SK-N-SH treated with all-trans-retinoic acid at 6 μM for 48 hours (cell line): ENCODE results near the gene RASL11B.

ENCODE experiments used
- ATAC-seq: fragments of 200-7000 bp; cut with Tn5 transposase; 3 replicates; pipeline ENCODE4 v1.9.1; 2020; ENCODE audit warnings: mild to moderate bottlenecking, moderate library complexity
- ARNTL ChIP-seq: fragments of 450-650 bp; formaldehyde crosslinking; IDR thresholded peaks from 2 replicates; pipeline ENCODE4 v1.5.0; 2020; ENCODE audit warnings: low read depth, mild to moderate bottlenecking, moderate library complexity, borderline replicate concordance
- BACH2 ChIP-seq: fragments of 250-450 bp; sonication (Bioruptor Pico); IDR thresholded peaks from 2 replicates; pipeline ENCODE4 v1.9.0; 2021; ENCODE audit warnings: mild to moderate bottlenecking, borderline replicate concordance
- CSDC2 ChIP-seq: fragments of 250-450 bp; sonication (Bioruptor Pico); IDR thresholded peaks from 2 replicates; pipeline ENCODE4 v1.5.0; 2020; ENCODE audit warnings: mild to moderate bottlenecking, moderate library complexity
- ESRRG ChIP-seq: fragments of 250-450 bp; sonication (Bioruptor Pico); IDR thresholded peaks from 2 replicates; pipeline ENCODE4 v1.6.1; 2021; ENCODE audit warnings: mild to moderate bottlenecking
- GLIS3 ChIP-seq: fragments of 250-450 bp; sonication (Bioruptor Pico); IDR thresholded peaks from 2 replicates; pipeline ENCODE4 v1.5.0; 2020; ENCODE audit warnings: mild to moderate bottlenecking, moderate library complexity
- ISL1 ChIP-seq: fragments of 250-450 bp; sonication (Bioruptor Pico); IDR thresholded peaks from 2 replicates; pipeline ENCODE4 v2.1.2; 2022; ENCODE audit warnings: mild to moderate bottlenecking, moderate library complexity
- OSR1 ChIP-seq: fragments of 250-450 bp; sonication (Bioruptor Pico); IDR thresholded peaks from 2 replicates; pipeline ENCODE4 v1.8.0; 2022; ENCODE audit warnings: moderate library complexity, mild to moderate bottlenecking, inconsistent platforms
- PPARA ChIP-seq: fragments of 250-450 bp; sonication (Bioruptor Pico); IDR thresholded peaks from 2 replicates; pipeline ENCODE4 v1.5.0; 2020; ENCODE audit warnings: mild to moderate bottlenecking, borderline replicate concordance
- RARB ChIP-seq: fragments of 250-450 bp; sonication (Bioruptor Pico); IDR thresholded peaks from 2 replicates; pipeline ENCODE4 v1.8.0; 2021; ENCODE audit warnings: mild to moderate bottlenecking, moderate library complexity
- SNAI2 ChIP-seq: fragments of 250-450 bp; sonication (Bioruptor Pico); IDR thresholded peaks from 2 replicates; pipeline ENCODE4 v1.5.0; 2020; ENCODE audit warnings: mild to moderate bottlenecking, moderate library complexity
- TCF4 ChIP-seq: fragments of 250-450 bp; sonication (Bioruptor Pico); IDR thresholded peaks from 2 replicates; pipeline ENCODE4 v1.8.0; 2021; ENCODE audit warnings: mild to moderate bottlenecking, moderate library complexity, borderline replicate concordance
- ZC3H10 ChIP-seq: fragments of 250-450 bp; sonication (Bioruptor Pico); IDR thresholded peaks from 2 replicates; pipeline ENCODE4 v1.5.1; 2021; ENCODE audit warnings: mild to moderate bottlenecking, moderate library complexity
- ZFP30 ChIP-seq: fragments of 450-650 bp; formaldehyde crosslinking; IDR thresholded peaks from 2 replicates; pipeline ENCODE4 v1.5.0; 2022; ENCODE audit warnings: mild to moderate bottlenecking, moderate library complexity
- ZNF70 ChIP-seq: fragments of 450-650 bp; formaldehyde crosslinking; IDR thresholded peaks from 2 replicates; pipeline ENCODE4 v1.5.0; 2020; ENCODE audit warnings: mild to moderate bottlenecking, moderate library complexity
- ZNF8 ChIP-seq: fragments of 450-650 bp; formaldehyde crosslinking; IDR thresholded peaks from 2 replicates; pipeline ENCODE4 v1.5.0; 2020; ENCODE audit warnings: mild to moderate bottlenecking, moderate library complexity
- TF ChIP-seq, protein P1 (sequence below): fragments of 250-450 bp; sonication (Bioruptor Pico); IDR thresholded peaks from 2 replicates; pipeline ENCODE4 v1.5.1; 2020; ENCODE audit warnings: low read depth, mild to moderate bottlenecking, moderate library complexity
- TF ChIP-seq, protein P2 (sequence below): fragments of 250-450 bp; sonication (Bioruptor Pico); IDR thresholded peaks from 2 replicates; pipeline ENCODE4 v1.5.1; 2021; ENCODE audit warnings: mild to moderate bottlenecking, moderate library complexity
- TF ChIP-seq, protein P3 (sequence below): fragments of 250-450 bp; sonication (Bioruptor Pico); IDR thresholded peaks from 2 replicates; pipeline ENCODE4 v1.8.0; 2021; ENCODE audit warnings: low read depth, mild to moderate bottlenecking, moderate library complexity, borderline replicate concordance
- TF ChIP-seq, protein P4 (sequence below): fragments of 250-450 bp; sonication (Bioruptor Pico); IDR thresholded peaks from 2 replicates; pipeline ENCODE4 v1.8.0; 2020; ENCODE audit warnings: mild to moderate bottlenecking, moderate library complexity, borderline replicate concordance
- TF ChIP-seq, protein P5 (sequence below): fragments of 250-450 bp; sonication (Bioruptor Pico); IDR thresholded peaks from 2 replicates; pipeline ENCODE4 v1.5.0; 2020; ENCODE audit warnings: mild to moderate bottlenecking, moderate library complexity

RASL11B gene

DNA sequence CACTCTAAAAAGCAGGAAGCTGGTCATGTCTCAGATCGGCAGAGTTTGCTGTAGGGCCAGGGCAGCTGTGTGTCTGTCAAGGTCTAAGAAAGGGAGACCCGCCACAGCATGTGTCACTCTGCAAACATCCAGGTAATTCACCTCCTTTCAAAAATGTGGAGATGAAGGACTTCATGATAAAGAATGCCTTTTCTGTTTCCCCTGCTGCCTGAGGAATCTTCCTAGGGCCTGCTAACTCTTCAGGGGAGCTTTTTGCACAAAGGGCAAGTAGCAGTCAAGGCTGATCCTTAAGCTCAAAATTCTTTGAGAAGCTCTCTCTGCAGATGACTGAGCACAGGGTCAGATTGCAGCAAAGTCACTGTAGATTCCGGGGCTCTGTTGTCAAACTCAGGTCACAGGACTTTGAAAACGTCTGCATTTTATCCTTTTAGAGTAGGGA lies 21.1 kb downstream of the RASL11B start:
- TF ChIP-seq, protein P1, sequence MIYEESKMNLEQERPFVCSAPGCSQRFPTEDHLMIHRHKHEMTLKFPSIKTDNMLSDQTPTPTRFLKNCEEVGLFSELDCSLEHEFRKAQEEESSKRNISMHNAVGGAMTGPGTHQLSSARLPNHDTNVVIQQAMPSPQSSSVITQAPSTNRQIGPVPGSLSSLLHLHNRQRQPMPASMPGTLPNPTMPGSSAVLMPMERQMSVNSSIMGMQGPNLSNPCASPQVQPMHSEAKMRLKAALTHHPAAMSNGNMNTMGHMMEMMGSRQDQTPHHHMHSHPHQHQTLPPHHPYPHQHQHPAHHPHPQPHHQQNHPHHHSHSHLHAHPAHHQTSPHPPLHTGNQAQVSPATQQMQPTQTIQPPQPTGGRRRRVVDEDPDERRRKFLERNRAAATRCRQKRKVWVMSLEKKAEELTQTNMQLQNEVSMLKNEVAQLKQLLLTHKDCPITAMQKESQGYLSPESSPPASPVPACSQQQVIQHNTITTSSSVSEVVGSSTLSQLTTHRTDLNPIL: no peak
- no peak for TF ChIP-seq TCF4 (CRISPR knock-in tag)
- no peak for TF ChIP-seq GLIS3 (CRISPR knock-in tag)
- no peak for TF ChIP-seq ISL1 (CRISPR knock-in tag)
- TF ChIP-seq, protein P2, sequence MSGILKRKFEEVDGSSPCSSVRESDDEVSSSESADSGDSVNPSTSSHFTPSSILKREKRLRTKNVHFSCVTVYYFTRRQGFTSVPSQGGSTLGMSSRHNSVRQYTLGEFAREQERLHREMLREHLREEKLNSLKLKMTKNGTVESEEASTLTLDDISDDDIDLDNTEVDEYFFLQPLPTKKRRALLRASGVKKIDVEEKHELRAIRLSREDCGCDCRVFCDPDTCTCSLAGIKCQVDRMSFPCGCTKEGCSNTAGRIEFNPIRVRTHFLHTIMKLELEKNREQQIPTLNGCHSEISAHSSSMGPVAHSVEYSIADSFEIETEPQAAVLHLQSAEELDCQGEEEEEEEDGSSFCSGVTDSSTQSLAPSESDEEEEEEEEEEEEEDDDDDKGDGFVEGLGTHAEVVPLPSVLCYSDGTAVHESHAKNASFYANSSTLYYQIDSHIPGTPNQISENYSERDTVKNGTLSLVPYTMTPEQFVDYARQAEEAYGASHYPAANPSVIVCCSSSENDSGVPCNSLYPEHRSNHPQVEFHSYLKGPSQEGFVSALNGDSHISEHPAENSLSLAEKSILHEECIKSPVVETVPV (CRISPR knock-in tag): no peak
- no peak for ATAC-seq

DNA sequence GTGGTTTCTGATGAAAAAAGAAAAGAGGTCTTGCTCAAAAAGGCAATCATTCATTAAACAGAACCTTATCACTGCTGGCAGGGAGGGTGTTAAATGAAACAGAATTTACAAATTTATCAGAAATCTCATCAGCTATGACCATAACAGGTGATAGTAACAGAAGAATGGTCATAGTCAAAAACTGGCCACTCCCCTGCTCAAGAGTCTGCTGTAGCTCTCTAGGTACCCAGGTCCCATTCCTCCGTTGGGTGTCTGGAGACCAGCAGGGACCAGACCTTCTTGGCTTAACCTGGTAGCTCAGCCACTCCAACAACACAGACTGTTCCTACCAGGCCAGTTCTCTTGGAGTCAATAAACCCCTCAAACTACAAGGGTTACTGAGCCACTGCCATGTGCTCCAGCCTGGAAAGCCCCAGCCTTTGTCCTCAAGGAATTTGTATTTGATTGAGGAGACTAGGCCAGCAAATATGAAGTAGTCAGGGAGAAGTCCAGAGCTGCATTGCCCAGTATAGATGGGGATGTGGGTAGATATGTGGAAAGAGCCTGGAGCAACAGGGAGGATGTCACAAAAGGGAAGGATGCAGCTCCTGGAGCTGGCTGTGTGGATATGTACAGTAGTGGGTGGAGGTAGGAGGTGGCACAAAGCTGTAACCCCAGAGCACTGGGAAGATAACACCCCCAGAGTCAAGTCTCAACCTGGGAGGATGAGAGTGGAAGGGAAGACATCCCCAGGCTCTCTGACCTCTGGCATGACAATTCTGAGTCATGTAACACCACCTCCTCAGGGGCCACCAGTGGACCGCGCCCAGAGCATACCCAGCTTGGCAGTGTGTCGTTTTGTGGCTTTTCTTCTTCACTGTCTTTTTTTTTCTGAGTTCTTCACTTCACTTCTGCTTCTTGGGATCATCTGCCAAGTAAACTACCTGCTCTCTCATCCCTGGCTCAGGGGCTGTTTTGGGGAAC lies 21.9 kb downstream of the RASL11B start:
- no peak for TF ChIP-seq BACH2
- TF ChIP-seq GLIS3 (CRISPR knock-in tag): no peak
- TF ChIP-seq, protein P3, sequence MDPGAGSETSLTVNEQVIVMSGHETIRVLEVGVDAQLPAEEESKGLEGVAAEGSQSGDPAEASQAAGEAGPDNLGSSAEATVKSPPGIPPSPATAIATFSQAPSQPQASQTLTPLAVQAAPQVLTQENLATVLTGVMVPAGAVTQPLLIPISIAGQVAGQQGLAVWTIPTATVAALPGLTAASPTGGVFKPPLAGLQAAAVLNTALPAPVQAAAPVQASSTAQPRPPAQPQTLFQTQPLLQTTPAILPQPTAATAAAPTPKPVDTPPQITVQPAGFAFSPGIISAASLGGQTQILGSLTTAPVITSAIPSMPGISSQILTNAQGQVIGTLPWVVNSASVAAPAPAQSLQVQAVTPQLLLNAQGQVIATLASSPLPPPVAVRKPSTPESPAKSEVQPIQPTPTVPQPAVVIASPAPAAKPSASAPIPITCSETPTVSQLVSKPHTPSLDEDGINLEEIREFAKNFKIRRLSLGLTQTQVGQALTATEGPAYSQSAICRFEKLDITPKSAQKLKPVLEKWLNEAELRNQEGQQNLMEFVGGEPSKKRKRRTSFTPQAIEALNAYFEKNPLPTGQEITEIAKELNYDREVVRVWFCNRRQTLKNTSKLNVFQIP (CRISPR knock-in tag): no peak
- TF ChIP-seq, protein P2 (CRISPR knock-in tag): no peak
- no peak for TF ChIP-seq ARNTL (CRISPR knock-in tag)
- no peak for TF ChIP-seq TCF4 (CRISPR knock-in tag)
- TF ChIP-seq OSR1 (CRISPR knock-in tag): no peak
- TF ChIP-seq ZFP30 (CRISPR knock-in tag): no peak
- no peak for TF ChIP-seq PPARA (CRISPR knock-in tag)
- no peak for TF ChIP-seq ZNF70 (CRISPR knock-in tag)
- no peak for TF ChIP-seq CSDC2 (CRISPR knock-in tag)
- TF ChIP-seq ZNF8: no peak
- TF ChIP-seq ZC3H10 (CRISPR knock-in tag): no peak
- TF ChIP-seq ESRRG (CRISPR knock-in tag): no peak
- TF ChIP-seq RARB (CRISPR knock-in tag): no peak
- TF ChIP-seq, protein P4, sequence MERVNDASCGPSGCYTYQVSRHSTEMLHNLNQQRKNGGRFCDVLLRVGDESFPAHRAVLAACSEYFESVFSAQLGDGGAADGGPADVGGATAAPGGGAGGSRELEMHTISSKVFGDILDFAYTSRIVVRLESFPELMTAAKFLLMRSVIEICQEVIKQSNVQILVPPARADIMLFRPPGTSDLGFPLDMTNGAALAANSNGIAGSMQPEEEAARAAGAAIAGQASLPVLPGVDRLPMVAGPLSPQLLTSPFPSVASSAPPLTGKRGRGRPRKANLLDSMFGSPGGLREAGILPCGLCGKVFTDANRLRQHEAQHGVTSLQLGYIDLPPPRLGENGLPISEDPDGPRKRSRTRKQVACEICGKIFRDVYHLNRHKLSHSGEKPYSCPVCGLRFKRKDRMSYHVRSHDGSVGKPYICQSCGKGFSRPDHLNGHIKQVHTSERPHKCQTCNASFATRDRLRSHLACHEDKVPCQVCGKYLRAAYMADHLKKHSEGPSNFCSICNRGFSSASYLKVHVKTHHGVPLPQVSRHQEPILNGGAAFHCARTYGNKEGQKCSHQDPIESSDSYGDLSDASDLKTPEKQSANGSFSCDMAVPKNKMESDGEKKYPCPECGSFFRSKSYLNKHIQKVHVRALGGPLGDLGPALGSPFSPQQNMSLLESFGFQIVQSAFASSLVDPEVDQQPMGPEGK (CRISPR knock-in tag): no peak
- no peak for TF ChIP-seq SNAI2 (CRISPR knock-in tag)
- TF ChIP-seq, protein P5, sequence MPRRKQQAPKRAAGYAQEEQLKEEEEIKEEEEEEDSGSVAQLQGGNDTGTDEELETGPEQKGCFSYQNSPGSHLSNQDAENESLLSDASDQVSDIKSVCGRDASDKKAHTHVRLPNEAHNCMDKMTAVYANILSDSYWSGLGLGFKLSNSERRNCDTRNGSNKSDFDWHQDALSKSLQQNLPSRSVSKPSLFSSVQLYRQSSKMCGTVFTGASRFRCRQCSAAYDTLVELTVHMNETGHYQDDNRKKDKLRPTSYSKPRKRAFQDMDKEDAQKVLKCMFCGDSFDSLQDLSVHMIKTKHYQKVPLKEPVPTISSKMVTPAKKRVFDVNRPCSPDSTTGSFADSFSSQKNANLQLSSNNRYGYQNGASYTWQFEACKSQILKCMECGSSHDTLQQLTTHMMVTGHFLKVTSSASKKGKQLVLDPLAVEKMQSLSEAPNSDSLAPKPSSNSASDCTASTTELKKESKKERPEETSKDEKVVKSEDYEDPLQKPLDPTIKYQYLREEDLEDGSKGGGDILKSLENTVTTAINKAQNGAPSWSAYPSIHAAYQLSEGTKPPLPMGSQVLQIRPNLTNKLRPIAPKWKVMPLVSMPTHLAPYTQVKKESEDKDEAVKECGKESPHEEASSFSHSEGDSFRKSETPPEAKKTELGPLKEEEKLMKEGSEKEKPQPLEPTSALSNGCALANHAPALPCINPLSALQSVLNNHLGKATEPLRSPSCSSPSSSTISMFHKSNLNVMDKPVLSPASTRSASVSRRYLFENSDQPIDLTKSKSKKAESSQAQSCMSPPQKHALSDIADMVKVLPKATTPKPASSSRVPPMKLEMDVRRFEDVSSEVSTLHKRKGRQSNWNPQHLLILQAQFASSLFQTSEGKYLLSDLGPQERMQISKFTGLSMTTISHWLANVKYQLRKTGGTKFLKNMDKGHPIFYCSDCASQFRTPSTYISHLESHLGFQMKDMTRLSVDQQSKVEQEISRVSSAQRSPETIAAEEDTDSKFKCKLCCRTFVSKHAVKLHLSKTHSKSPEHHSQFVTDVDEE (CRISPR knock-in tag): no peak
- ATAC-seq: no peak
